HEK293 (cell line): ENCODE measurements around the gene ODAPH.

Experiments used
- CTCF ChIA-PET: fragments of 350-600 bp; formaldehyde crosslinking; extraction: SDS; loops from one replicate; lab custom pipeline; 2021; ENCODE audit warnings: antibody characterized with exemption; lab: Yijun Ruan, JAX
- POLR2A ChIA-PET: fragments of 300-600 bp; formaldehyde crosslinking; extraction: SDS; loops from one replicate; lab custom pipeline; 2020; ENCODE audit warnings: antibody characterized with exemption, inconsistent platforms; lab: Yijun Ruan, JAX
- H3K27ac ChIP-seq: fragments of 200-500 bp; sonication (Bioruptor generic); 2 replicates; pipeline ENCODE4 v1.5.1; 2014; ENCODE audit warnings: low read depth, low read length, control low read depth, inconsistent platforms; ENCODE audit errors: extremely low read depth
- H3K36me3 ChIP-seq, 2 experiments: fragments of 200-500 bp in 1 of 2; sonication (Bioruptor generic) in 1 of 2; 1 replicate in 1 of 2; 2 replicates in 1 of 2; pipeline ENCODE4 v1.5.1; 2014 to 2017; ENCODE audit warnings: inconsistent platforms in 2 of 2, low read length in 2 of 2; ENCODE audit not compliant: control insufficient read depth in 2 of 2, insufficient read depth in 1 of 2
- H3K4me1 ChIP-seq: fragments of 200-500 bp; sonication (Bioruptor generic); 2 replicates; pipeline ENCODE4 v1.5.1; 2014; ENCODE audit warnings: mild to moderate bottlenecking, low read length, inconsistent platforms; ENCODE audit not compliant: control insufficient read depth, insufficient read depth
- H3K4me3 ChIP-seq: 2 replicates; pipeline ENCODE4 v1.5.1; 2011; ENCODE audit warnings: low read depth, mild to moderate bottlenecking, control low read depth, low read length, moderate library complexity
- H3K9me3 ChIP-seq: fragments of 200-500 bp; sonication (Bioruptor generic); 2 replicates; pipeline ENCODE4 v1.5.1; 2014; ENCODE audit warnings: low read depth, low read length, inconsistent platforms; ENCODE audit not compliant: control insufficient read depth, insufficient read depth
- HIC1 ChIP-seq: fragments of 450-650 bp; formaldehyde crosslinking; IDR thresholded peaks from 2 replicates; pipeline ENCODE4 v1.5.1; 2016; ENCODE audit warnings: missing biosample characterization, missing genetic modification characterization
- KLF1 ChIP-seq: fragments of 450-650 bp; formaldehyde crosslinking; IDR thresholded peaks from 2 replicates; pipeline ENCODE4 v1.5.1; 2016; ENCODE audit warnings: missing biosample characterization, missing genetic modification characterization
- REPIN1 ChIP-seq: fragments of 450-650 bp; formaldehyde crosslinking; IDR thresholded peaks from 2 replicates; pipeline ENCODE4 v1.5.1; 2017; ENCODE audit warnings: missing biosample characterization, missing genetic modification characterization, low read depth
- TSHZ1 ChIP-seq: fragments of 450-650 bp; formaldehyde crosslinking; IDR thresholded peaks from 2 replicates; pipeline ENCODE4 v1.5.1; 2016; ENCODE audit warnings: missing biosample characterization, missing genetic modification characterization, borderline replicate concordance
- ZNF202 ChIP-seq: fragments of 450-650 bp; formaldehyde crosslinking; IDR thresholded peaks from 2 replicates; pipeline ENCODE4 v1.5.1; 2016; ENCODE audit warnings: missing biosample characterization, missing genetic modification characterization, borderline replicate concordance
- ZNF280D ChIP-seq: fragments of 450-650 bp; formaldehyde crosslinking; IDR thresholded peaks from 2 replicates; pipeline ENCODE4 v1.5.1; 2016; ENCODE audit warnings: missing biosample characterization, missing genetic modification characterization
- ZNF544 ChIP-seq: fragments of 450-650 bp; formaldehyde crosslinking; IDR thresholded peaks from 2 replicates; pipeline ENCODE4 v1.5.0; 2017; ENCODE audit warnings: missing biosample characterization, missing genetic modification characterization
- ZNF558 ChIP-seq: fragments of 450-650 bp; formaldehyde crosslinking; IDR thresholded peaks from 2 replicates; pipeline ENCODE4 v1.5.1; 2016; ENCODE audit warnings: missing biosample characterization, missing genetic modification characterization
- ZNF624 ChIP-seq: fragments of 450-650 bp; formaldehyde crosslinking; IDR thresholded peaks from 2 replicates; pipeline ENCODE4 v1.5.1; 2017; ENCODE audit warnings: missing biosample characterization, missing genetic modification characterization
- ZNF639 ChIP-seq: fragments of 450-650 bp; formaldehyde crosslinking; IDR thresholded peaks from 2 replicates; pipeline ENCODE4 v1.5.1; 2016; ENCODE audit warnings: missing biosample characterization, missing genetic modification characterization
- ZNF777 ChIP-seq: fragments of 450-650 bp; formaldehyde crosslinking; IDR thresholded peaks from 2 replicates; pipeline ENCODE4 v1.5.1; 2017; ENCODE audit warnings: missing biosample characterization, missing genetic modification characterization, borderline replicate concordance
- ZNF792 ChIP-seq: fragments of 450-650 bp; formaldehyde crosslinking; IDR thresholded peaks from 2 replicates; pipeline ENCODE4 v1.5.1; 2016; ENCODE audit warnings: missing biosample characterization, missing genetic modification characterization

ODAPH gene

GRCh38 chr4:75593393-75593792, 37.5 kb downstream of the ODAPH start:
- H3K9me3 ChIP-seq, result no peaks in the 10 kb centered on the region
- ChIA-PET POLR2A (no interaction called here), CTCF (interaction anchor here (0.7 kb wide), 1 partner anchor 308 kb away, joined by 5 read pairs; no protein-coding TSS in a partner anchor)

GRCh38 chr4:75596061-75596460, 40.2 kb downstream of the ODAPH start:
- ChIA-PET CTCF (interaction anchor here (0.6 kb wide), 1 partner anchor 313 kb away, joined by 4 read pairs; no protein-coding TSS in a partner anchor), POLR2A (no interaction called here)
- no peak overlapping the region for H3K27ac ChIP-seq
- no peaks in the 10 kb centered on the region for H3K4me1 ChIP-seq
- H3K36me3 ChIP-seq, result peaks cover 4 to 14% of the 10 kb centered on the region in 2 experiments; a peak in 2 of 3 replicates
- H3K4me3 ChIP-seq, result no peak overlapping the region
- no peak for TF ChIP-seq KLF1 (tag by site-specific recombination)
- no peak for TF ChIP-seq REPIN1 (tag by site-specific recombination)
- TF ChIP-seq ZNF624 (tag by site-specific recombination), result no peak
- TF ChIP-seq ZNF777 (tag by site-specific recombination), result no peak
- no peak for TF ChIP-seq ZNF639
- no peak for TF ChIP-seq ZNF792 (tag by site-specific recombination)
- TF ChIP-seq ZNF280D (tag by site-specific recombination), result no peak
- TF ChIP-seq ZNF202 (tag by site-specific recombination), result no peak
- TF ChIP-seq ZNF544, result no peak
- TF ChIP-seq TSHZ1 (tag by site-specific recombination), result no peak
- TF ChIP-seq, all 188 proteins: peak for 0
- no peaks in the 10 kb centered on the region for H3K9me3 ChIP-seq

More at GRCh38 chr4:75593393-75593792, 37.5 kb downstream of the ODAPH start:
- H3K36me3 ChIP-seq, result peaks cover 4 to 11% of the 10 kb centered on the region in 2 experiments; a peak in 2 of 3 replicates
- H3K27ac ChIP-seq, result no peak overlapping the region
- H3K4me3 ChIP-seq, result no peak overlapping the region
- no peaks in the 10 kb centered on the region for H3K4me1 ChIP-seq
- TF ChIP-seq ZNF558, result no peak
- no peak for TF ChIP-seq HIC1
